Suppressor macrophage treated with lipopolysaccharide for 1 hour (primary cell): ENCODE data around the gene OR2T27.
"Not testable (repeated sequence)": the region's sequence is repeated elsewhere in the genome, so short reads cannot be mapped to it uniquely, and the experiment has no call there.

Source experiments
- DNase-seq, 3 donors: peaks; one replicate each; pipeline ENCODE4 v3.0.0-alpha.2; 2020 to 2022

Gene OR2T27

DNA sequence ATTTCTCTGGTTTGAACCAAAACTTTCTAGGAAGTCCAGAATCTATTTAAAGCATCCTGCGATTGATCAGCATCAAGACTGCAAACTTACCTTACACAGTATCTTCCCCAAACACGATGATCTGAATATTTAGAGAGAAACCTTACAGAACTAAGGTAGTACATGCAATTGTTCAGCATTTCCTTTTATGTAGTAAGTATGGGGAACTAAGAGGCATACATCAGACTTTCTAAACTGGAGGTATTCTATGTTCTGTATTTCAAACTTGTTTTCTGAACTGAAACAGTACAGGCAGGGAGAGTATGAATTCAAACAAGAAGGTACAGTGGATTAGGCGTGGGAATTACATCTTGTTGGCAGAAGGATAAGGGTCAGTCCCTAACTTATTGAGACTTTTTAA, at the start of gene OR2T27:
TSS of gene OR2T27 (minus strand) at position 175 of the 400 bp plus-strand sequence. CDS start 4,644 bp downstream, outside the sequence.
- not testable (repeated sequence) for DNase-seq

DNA sequence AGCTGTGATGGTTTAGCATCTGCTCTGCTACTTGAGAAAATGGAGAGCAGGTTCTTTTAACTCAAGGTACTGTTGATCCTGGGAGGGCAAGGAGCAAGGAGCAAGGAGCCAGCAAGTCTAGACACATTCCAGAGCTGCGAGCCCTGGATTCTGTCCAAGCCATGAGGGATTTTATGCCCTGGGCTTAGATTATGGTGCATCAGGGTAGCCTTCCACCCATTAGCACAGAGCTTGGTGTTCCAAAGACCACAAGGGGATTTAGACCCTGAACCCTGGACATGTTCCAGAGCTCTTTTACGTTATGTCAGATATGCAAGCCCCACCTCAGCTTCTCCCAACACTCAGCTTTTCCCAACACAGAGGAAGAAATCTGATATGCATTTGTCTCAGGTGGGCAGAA, 49.3 kb upstream of the OR2T27 start:
- DNase-seq = no peak

- peak in 2 of 3 donors; percentile 26 to 57 for DNase-seq
Observed at GRCh38 chr1:248703674-248704073, 48.3 kb upstream of the OR2T27 start.

DNA sequence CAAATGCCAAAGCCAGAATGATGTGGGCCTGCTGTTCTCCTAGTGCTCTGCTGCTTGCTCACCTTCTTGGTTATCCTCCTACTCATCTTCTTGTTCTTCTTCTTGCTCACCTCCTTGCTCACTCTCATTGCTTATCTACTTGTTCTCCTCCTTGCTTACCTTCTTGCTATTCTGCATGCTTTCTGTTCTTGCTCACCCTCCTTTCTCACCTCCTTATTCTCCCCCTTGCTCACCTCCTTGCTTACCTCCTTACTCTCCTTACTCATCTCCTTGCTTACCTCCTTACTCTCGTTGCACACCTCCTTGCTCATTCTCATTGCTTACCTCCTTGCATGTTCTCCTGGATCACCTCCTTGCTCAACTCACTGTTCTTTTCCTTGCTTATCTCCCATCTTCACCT, 47.4 kb upstream of the OR2T27 start, which contains the start of gene OR14I1:
TSS of gene OR14I1 (minus strand) at position 53 of the 400 bp plus-strand sequence.
- no peak for DNase-seq

- no peak for DNase-seq
Observed at GRCh38 chr1:248699099-248699498, 43.8 kb upstream of the OR2T27 start.

GRCh38 chr1:248697907-248698306, 42.6 kb upstream of the OR2T27 start:
- no peak for DNase-seq

DNA sequence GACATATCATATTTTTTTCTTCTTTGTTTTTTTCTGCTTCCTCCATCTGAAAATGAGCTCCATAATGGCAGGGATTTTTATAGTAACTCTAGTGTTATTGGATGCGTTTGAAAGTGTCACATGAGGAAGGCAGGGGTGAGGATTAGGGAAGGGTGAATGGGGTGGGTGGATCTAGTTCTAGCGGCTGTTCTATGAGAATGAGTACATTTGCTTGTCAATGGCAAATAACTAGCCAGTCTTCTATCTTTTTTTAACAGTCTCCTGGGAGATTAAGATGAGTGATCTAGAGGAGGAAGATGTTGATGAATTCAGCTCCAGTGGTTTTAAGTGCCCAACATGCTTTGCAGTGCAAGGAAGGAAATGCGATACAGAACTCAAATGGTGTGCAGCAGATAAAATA, 41.4 kb upstream of the OR2T27 start:
- DNase-seq = peak in 2 of 3 donors; percentile 26 to 34

DNA sequence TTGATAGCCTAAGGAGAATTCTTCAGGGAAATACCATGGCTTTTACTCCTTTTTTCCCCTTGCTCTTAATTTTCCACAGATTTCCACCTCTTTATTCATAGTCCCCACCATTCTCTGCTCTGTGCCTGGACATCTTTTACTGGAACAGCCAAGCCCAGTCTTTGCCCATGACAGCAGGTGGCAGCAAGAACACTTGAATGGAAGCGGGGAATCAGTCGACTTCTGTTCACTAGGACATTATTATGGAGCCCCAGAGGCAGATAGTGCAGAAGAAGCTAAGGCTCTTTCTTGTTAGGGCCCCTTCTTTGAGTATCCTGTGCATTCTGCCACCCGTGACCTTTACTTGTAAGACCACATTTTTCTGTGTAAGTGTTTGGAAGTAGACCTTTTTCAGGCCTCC, 40.9 kb upstream of the OR2T27 start:
- peak; percentile 46 to 55 (median 52) for DNase-seq

- no peak for DNase-seq
Observed at GRCh38 chr1:248695451-248696132, 40.3 kb upstream of the OR2T27 start.

- DNase-seq = no peak
Observed at GRCh38 chr1:248691567-248692155, 36.3 kb upstream of the OR2T27 start.

DNA sequence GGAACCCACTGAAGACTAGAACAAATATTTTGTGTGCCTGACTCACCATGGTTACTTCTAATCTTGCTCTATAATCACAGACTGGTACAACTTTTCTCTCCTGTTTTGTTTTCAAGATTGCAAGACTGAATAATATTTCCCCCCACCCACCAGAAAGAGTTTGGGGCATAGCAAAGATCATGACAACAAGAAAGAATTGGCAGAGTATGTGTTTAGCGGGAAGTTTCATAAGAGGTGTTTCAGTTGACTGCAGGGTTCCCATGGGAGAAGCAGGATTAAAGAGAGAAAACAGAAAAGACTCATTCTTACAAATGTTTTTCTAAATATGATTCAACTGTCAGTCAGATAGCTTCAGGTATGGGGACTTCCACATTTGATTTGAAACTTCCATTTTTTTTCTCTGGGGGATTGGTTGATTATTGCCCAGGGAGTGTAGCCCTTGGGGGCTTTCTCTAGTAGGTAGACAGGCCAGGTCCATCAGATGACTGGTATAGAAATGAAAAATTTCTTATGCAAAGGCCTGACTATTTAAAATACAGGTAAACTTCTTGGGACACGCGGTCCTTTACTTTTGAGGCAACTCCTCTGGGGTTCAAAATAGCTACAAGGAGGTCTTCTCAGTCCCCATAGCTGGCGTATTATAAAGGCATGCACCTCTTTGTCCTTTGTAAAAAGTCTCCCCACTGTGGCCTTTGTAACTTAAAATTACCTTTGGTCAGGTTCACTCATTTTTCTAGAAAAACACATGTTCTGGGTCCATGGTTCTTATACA, 33.4 kb upstream of the OR2T27 start:
- DNase-seq = no peak

DNA sequence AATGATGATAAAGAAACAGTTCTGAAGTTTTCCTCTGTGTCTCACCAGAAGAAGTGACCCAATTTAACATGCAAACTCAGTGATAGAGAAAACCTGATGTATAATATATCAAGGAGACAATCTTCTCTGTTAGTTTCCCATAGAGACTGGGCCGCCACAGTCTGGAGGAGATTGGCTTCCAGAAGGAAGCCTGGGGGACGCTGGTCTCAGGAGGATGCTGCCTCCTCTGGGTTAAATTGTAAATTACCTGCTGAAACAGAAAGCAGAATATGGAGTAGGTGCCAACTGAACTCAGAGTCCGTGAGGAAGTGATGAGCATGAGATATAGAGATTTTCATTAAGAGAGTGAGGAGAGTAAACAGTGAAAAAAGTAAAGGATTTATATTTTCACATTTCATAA, 31.5 kb upstream of the OR2T27 start:
- DNase-seq = peak in 1 of 3 donors; percentile 26

- DNase-seq = no peak
Observed at GRCh38 chr1:248681651-248682050, 26.3 kb upstream of the OR2T27 start.

- DNase-seq = no peak
Observed at GRCh38 chr1:248670003-248670402, 14.7 kb upstream of the OR2T27 start.

DNA sequence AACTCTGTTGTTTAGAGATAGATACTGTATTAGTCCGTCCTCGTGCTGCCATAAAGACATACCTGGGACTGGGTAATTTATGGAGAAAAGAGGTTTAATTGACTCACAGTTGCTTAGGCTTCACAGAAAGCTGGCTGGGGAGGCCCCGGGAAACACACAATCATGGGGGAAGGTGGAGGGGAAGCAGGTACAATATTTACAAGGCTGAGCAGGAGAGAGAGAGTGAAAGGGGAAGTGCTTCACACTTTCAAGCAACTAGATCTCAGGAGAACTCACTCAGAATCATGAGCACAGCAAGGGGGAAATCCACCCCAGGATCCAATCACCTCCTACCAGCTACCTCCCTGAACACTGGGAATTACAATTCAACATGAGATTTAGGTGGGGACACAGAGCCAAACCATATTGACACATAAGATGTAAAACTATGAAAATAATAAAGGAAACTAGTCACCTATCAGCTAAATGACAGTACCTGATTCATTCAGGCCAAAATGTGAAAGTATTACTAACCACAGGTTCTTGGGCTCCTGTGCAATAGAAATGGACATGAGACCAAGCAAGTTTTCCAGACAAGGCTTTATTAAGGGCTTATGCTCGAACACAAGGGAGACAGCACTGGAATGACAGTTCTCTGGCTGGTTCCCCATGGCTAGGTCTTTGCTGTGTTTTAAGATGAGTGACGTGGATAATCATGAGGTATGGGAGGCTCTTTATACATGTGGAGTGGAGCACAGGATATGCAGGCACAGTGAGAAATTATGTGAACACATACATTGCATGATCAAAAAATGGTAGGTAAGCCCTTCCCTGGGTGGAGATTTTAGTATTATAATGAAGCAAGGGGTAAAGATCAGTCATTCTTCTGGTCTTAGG, 8.4 kb upstream of the OR2T27 start:
- peak in 1 of 3 donors; percentile 3 for DNase-seq

DNA sequence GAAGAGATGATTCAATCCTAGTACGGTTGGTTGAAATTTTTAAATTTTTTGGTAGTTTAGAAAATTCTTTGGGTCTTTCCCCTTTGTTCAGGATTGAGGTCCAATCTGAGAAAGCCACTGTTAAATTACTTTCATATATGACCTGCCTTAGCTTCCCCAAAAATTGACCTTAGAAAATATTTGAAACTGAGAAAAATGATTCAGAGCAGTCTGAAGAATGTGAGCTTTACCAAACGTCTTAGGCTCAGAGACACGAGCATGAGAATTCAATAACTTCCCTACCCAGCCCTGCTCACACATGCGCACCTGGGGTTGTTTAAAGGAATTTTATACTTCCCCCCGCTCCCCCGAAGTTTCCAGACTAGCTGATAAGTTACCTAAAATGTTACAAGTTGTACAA, 1.5 kb upstream of the OR2T27 start:
- not testable (repeated sequence) for DNase-seq

DNA sequence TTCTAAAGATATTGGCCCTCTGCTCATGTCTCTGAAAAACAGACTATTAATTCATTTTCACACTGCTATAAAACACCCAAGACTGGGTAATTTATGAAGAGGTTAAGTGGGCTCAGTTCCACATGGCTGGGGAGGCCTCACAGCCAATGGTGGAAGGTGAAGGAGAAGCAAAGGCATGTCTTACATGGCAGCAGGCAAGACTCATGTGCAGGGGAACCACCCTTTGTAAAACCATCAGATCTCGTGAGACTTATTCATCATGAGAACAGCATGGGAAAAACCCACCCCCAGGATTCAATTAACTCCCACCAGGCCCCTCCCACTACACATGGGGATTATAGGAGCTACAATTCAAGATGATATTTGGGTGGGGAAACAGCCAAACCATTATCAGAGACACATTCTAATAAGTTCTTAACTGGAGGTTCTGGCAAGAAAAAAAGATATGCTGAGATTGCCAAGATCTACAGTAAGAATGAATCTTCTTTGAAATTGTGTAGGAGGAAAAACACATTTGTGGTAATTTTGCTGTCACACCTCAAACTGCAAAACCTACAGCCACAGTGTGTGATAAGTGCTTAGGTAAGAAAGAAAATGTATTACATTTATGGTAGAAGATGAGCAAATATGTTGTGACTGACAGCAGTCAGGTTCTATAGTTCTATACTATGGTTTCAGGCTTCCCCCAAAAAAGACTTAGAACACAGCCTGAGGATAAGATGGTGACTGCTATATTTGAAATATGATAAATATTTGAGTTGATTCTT, 6.4 kb downstream of the OR2T27 start:
- not testable (repeated sequence) for DNase-seq

- not testable (repeated sequence) for DNase-seq
Observed at GRCh38 chr1:248645178-248645577, 10.2 kb downstream of the OR2T27 start, which contains the start of gene OR2T35. Gene OR2T35, minus strand, starts transcription at chr1:248645278. Its CDS starts 6,020 bp downstream, at chr1:248639258.

GRCh38 chr1:248642971-248643651, 12.2 kb downstream of the OR2T27 start:
- not testable (repeated sequence) for DNase-seq

GRCh38 chr1:248641583-248641982, 13.7 kb downstream of the OR2T27 start:
- DNase-seq = not testable (repeated sequence)

DNA sequence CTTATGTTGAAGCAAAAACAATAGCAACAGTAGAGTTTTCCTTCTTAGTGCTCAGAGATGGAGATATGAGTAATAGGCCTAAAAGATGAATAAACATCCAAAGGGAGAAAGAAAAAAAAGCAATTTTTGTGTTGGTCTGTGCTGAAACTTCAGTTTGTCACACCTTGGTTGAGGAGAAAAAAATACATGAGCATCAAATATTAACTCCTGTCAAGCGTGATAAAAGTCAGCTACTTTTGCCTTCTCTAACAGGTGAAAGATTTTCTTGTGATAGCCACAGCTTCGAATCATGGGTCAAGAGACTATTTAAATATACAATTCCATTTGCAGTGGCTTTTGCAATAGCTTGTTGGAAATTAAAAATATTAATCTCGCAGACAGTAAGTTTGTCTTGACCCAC, 14.4 kb downstream of the OR2T27 start:
- DNase-seq = not testable (repeated sequence)
